GM10248 (cell line): ENCODE data around the gene OR8J3.

ENCODE experiments used
- CTCF ChIA-PET: fragments of 300-600 bp; sonication (Branson Sonifier 250); formaldehyde crosslinking; extraction: SDS; loops from one replicate; lab custom pipeline; 2021; ENCODE audit warnings: antibody characterized with exemption; lab: Yijun Ruan, JAX
- POLR2A ChIA-PET: fragments of 350-650 bp; sonication (Branson Sonifier 250); formaldehyde crosslinking; extraction: SDS; loops from one replicate; lab custom pipeline; 2020; ENCODE audit warnings: antibody characterized with exemption; lab: Yijun Ruan, JAX
- DNase-seq: peaks from one replicate; pipeline ENCODE4 v3.0.0; 2012; ENCODE audit errors: extremely low spot score
- TF ChIP-seq, protein P1 (sequence below): IDR thresholded peaks from 2 replicates; pipeline ENCODE4 v1.5.1; 2012; ENCODE audit warnings: mild to moderate bottlenecking, low read depth; ENCODE audit errors: extremely low read depth, missing control alignments, control extremely low read depth

Gene OR8J3, protein sequence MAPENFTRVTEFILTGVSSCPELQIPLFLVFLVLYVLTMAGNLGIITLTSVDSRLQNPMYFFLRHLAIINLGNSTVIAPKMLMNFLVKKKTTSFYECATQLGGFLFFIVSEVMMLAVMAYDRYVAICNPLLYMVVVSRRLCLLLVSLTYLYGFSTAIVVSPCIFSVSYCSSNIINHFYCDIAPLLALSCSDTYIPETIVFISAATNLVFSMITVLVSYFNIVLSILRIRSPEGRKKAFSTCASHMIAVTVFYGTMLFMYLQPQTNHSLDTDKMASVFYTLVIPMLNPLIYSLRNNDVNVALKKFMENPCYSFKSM

GRCh38 chr11:56140151-56140661 is at the start of gene OR8J3:
Gene OR8J3 (minus strand): TSS chr11:56140201. CDS start chr11:56137718, 2,483 bp downstream.
- DNase-seq, result no peak
- CTCF ChIA-PET, result no interaction called here
- POLR2A ChIA-PET, result no interaction called here
- TF ChIP-seq, protein P1, sequence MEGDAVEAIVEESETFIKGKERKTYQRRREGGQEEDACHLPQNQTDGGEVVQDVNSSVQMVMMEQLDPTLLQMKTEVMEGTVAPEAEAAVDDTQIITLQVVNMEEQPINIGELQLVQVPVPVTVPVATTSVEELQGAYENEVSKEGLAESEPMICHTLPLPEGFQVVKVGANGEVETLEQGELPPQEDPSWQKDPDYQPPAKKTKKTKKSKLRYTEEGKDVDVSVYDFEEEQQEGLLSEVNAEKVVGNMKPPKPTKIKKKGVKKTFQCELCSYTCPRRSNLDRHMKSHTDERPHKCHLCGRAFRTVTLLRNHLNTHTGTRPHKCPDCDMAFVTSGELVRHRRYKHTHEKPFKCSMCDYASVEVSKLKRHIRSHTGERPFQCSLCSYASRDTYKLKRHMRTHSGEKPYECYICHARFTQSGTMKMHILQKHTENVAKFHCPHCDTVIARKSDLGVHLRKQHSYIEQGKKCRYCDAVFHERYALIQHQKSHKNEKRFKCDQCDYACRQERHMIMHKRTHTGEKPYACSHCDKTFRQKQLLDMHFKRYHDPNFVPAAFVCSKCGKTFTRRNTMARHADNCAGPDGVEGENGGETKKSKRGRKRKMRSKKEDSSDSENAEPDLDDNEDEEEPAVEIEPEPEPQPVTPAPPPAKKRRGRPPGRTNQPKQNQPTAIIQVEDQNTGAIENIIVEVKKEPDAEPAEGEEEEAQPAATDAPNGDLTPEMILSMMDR, result no peak

- CTCF ChIA-PET, result no interaction called here
Measured at GRCh38 chr11:56188602-56189001, 48.6 kb upstream of the OR8J3 start.

GRCh38 chr11:56183459-56183858 is 43.5 kb upstream of the OR8J3 start:
- POLR2A ChIA-PET, result no interaction called here
- CTCF ChIA-PET, result no interaction called here
- no peak for DNase-seq
- TF ChIP-seq, protein P1, result no peak

More at GRCh38 chr11:56188602-56189001, 48.6 kb upstream of the OR8J3 start:
- POLR2A ChIA-PET, result no interaction called here
- no peak for DNase-seq
- TF ChIP-seq, protein P1, result no peak

DNA sequence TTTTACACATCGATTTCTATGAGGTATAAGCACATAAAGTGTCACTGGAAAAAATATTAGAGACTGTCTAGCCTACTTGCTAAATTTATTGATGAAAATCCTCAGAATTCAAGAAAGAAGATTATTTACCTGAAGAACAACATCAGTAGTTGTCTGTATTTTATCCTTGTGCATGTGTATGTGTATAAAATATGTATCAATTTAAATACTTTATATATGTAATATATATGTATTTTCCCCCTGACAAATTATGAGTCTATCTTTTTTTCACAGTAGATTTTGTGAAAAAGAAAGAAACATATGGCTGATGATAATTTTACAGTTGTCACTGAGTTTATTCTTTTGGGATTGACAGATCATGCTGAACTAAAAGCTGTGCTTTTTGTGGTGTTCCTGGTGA is 36.3 kb upstream of the OR8J3 start, which contains the start of gene OR5J2:
TSS of gene OR5J2 (plus strand) at position 301 of the 400 bp plus-strand sequence. CDS start at position 301, 0 bp downstream.
- DNase-seq, result no peak
- TF ChIP-seq, protein P1, result no peak
- CTCF ChIA-PET, result no interaction called here

DNA sequence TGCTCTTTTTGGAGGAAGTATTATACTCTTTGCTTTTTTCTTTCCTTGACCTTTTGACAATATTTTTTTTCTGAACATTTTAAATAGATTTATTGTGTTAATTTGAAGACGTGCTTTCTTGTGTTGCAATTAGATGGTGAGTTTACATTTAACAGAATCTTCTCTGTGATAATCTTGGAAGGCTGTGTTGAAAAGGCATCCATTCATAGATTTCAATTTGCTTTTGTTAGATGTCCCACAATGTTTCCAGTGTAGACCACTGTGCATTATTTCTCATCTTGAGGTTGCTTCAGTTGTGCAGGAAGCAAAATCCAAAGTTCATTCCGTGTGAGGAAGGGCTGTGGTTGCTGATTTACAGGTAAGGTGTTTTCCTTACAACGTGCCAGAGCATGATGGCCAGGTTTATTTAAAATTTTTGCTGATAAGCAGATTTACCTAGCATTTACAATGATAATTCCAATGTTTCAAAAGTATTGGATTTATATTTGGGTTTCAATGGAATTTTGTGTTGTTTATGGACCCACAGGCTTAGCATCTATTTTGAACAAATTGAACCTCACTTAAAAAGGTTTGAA is 32.3 kb upstream of the OR8J3 start:
- no peak for DNase-seq

More for the DNA sequence above, 36.3 kb upstream of the OR8J3 start, which contains the start of gene OR5J2:
- POLR2A ChIA-PET, result no interaction called here

GRCh38 chr11:56163804-56164203 is 23.8 kb upstream of the OR8J3 start:
- ChIA-PET CTCF (no interaction called here), POLR2A (no interaction called here)
- DNase-seq, result no peak
- TF ChIP-seq, protein P1, result no peak

More for the DNA sequence above, 32.3 kb upstream of the OR8J3 start:
- CTCF ChIA-PET, result no interaction called here
- TF ChIP-seq, protein P1, result no peak
- POLR2A ChIA-PET, result no interaction called here
